SU-DHL-6 (cell line): ENCODE results near the gene IRGQ.

Experiments used
- H2AFZ ChIP-seq: fragments of 200-600 bp; sonication (generic); 2 replicates; pipeline ENCODE4 v1.6.1; 2014; ENCODE audit warnings: low read depth, mild to moderate bottlenecking, moderate library complexity, mixed read lengths, antibody characterized with exemption, low read length; ENCODE audit not compliant: severe bottlenecking
- H3F3A ChIP-seq: fragments of 200-600 bp; shearing (Covaris generic); 2 replicates; pipeline ENCODE4 v1.6.0; 2016; ENCODE audit warnings: antibody characterized with exemption, mild to moderate bottlenecking; ENCODE audit not compliant: insufficient read depth
- H3K27ac ChIP-seq: fragments of 200-600 bp; sonication (generic); 2 replicates; pipeline ENCODE4 v1.5.1; 2016; ENCODE audit warnings: low read depth, mild to moderate bottlenecking, low read length, moderate library complexity, mixed read lengths
- H3K27me3 ChIP-seq: fragments of 200-600 bp; sonication (generic), shearing (Covaris generic); 2 replicates; pipeline ENCODE4 v1.6.0; 2014; ENCODE audit warnings: mild to moderate bottlenecking, low read length
- H3K36me3 ChIP-seq: fragments of 200-600 bp; sonication (generic); 2 replicates; pipeline ENCODE4 v1.6.1; 2014; ENCODE audit warnings: mild to moderate bottlenecking, low read length, mixed read lengths
- H3K4me2 ChIP-seq: fragments of 300-600, 200-600 bp; shearing (Covaris generic), sonication (generic); 2 replicates; pipeline ENCODE4 v1.6.0; 2014; ENCODE audit warnings: low read length, low read depth, mild to moderate bottlenecking; ENCODE audit not compliant: poor library complexity, severe bottlenecking
- H3K4me3 ChIP-seq: fragments of 200-600 bp; sonication (generic); 2 replicates; pipeline ENCODE4 v1.5.1; 2014; ENCODE audit warnings: antibody characterized with exemption, low read length, mild to moderate bottlenecking, mixed read lengths; ENCODE audit not compliant: insufficient read depth, poor library complexity, severe bottlenecking
- H3K79me2 ChIP-seq: fragments of 200-600 bp; sonication (generic); 2 replicates; pipeline ENCODE4 v1.6.1; 2014; ENCODE audit warnings: mild to moderate bottlenecking, low read length, moderate library complexity; ENCODE audit not compliant: insufficient read depth
- H3K9ac ChIP-seq: fragments of 200-600 bp; sonication (generic); 2 replicates; pipeline ENCODE4 v1.7.0; 2014; ENCODE audit warnings: mild to moderate bottlenecking, low read length
- H3K9me2 ChIP-seq: fragments of 200-600 bp; sonication (generic); replicated peaks from 2 replicates; pipeline ENCODE4 v1.6.1; 2014; ENCODE audit warnings: low read length; ENCODE audit not compliant: insufficient read depth
- H3K9me3 ChIP-seq: fragments of 200-600 bp; sonication (generic); 2 replicates; pipeline ENCODE4 v1.6.1; 2014; ENCODE audit warnings: low read length, mixed read lengths; ENCODE audit not compliant: insufficient read depth
- H4K20me1 ChIP-seq: fragments of 200-600 bp; sonication (generic); 2 replicates; pipeline ENCODE4 v1.6.1; 2014; ENCODE audit warnings: low read depth, mild to moderate bottlenecking, antibody characterized with exemption, low read length, moderate library complexity, mixed read lengths
- CTCF ChIP-seq: fragments of 200-600 bp; sonication (generic); IDR thresholded peaks from one replicate; pipeline ENCODE4 v1.5.1; 2017; ENCODE audit warnings: antibody characterized with exemption, mild to moderate bottlenecking, low read length, moderate library complexity; ENCODE audit not compliant: insufficient read depth, poor library complexity, severe bottlenecking
- EZH2phosphoT487 ChIP-seq: fragments of 200-600 bp; sonication (generic), shearing (Covaris generic); conservative IDR thresholded peaks from 2 replicates; pipeline ENCODE4 v1.6.1; 2018; ENCODE audit warnings: mild to moderate bottlenecking, antibody characterized with exemption, low read length, moderate library complexity, mixed read lengths

Gene IRGQ

GRCh38 chr19:43622070-43622469 is 26.1 kb upstream of the IRGQ start:
- no peak overlapping the region for H3K4me2 ChIP-seq

GRCh38 chr19:43620061-43621001 is 24.4 kb upstream of the IRGQ start:
- Histone ChIP-seq H3K27ac (peak overlapping the region; percentile 48), H3F3A (peaks cover 23% of the 10 kb centered on the region), H3K79me2 (peaks cover 35% of the 10 kb centered on the region), H3K4me2 (peak overlapping the region; percentile 78), H3K4me3 (peak overlapping the region; percentile 65), H3K27me3 (no peaks in the 10 kb centered on the region), H3K9me2 (no peaks in the 10 kb centered on the region), H3K36me3 (no peaks in the 10 kb centered on the region), H2AFZ (peak overlapping the region; percentile 11), H3K9me3 (no peaks in the 10 kb centered on the region), H3K9ac (peak overlapping the region; percentile 75), H4K20me1 (no peaks in the 10 kb centered on the region)
- TF ChIP-seq EZH2phosphoT487: no peak
- TF ChIP-seq CTCF: no peak

More at GRCh38 chr19:43622070-43622469, 26.1 kb upstream of the IRGQ start:
- peaks cover 23% of the 10 kb centered on the region for H3F3A ChIP-seq
- TF ChIP-seq CTCF: no peak
- TF ChIP-seq EZH2phosphoT487: no peak
- no peak overlapping the region for H3K9ac ChIP-seq
- no peaks in the 10 kb centered on the region for H3K9me2 ChIP-seq
- no peaks in the 10 kb centered on the region for H3K36me3 ChIP-seq
- H3K9me3 ChIP-seq: no peaks in the 10 kb centered on the region
- H2AFZ ChIP-seq: no peak overlapping the region
- H3K4me3 ChIP-seq: no peak overlapping the region
- H4K20me1 ChIP-seq: no peaks in the 10 kb centered on the region
- peaks cover 18% of the 10 kb centered on the region for H3K79me2 ChIP-seq
- H3K27ac ChIP-seq: 0 out of 2 replicates have a peak overlapping the region, but pooled peaks have one; percentile 6
- H3K27me3 ChIP-seq: no peaks in the 10 kb centered on the region

GRCh38 chr19:43619262-43620060 is 23.5 kb upstream of the IRGQ start, which contains the start of gene ZNF428:
Gene ZNF428 (minus strand): TSS chr19:43619629. CDS start chr19:43614304, 5,325 bp downstream.
- Histone ChIP-seq H3K4me2 (peak within 1 kb of the TSS; percentile 78), H3K79me2 (peaks cover 37% of the 10 kb centered on the region)

More at GRCh38 chr19:43619262-43620060, 23.5 kb upstream of the IRGQ start, which contains the start of gene ZNF428:
- Histone ChIP-seq H4K20me1 (no peaks in the 10 kb centered on the region), H3K9me3 (no peaks in the 10 kb centered on the region), H3K36me3 (no peaks in the 10 kb centered on the region), H3F3A (peaks cover 21% of the 10 kb centered on the region), H3K9ac (peak within 1 kb of the TSS; percentile 75), H3K4me3 (peak within 1 kb of the TSS; percentile 65), H2AFZ (peak within 1 kb of the TSS; percentile 83), H3K27ac (peak within 1 kb of the TSS; percentile 69), H3K9me2 (no peaks in the 10 kb centered on the region), H3K27me3 (no peaks in the 10 kb centered on the region)
- TF ChIP-seq CTCF (no peak), EZH2phosphoT487 (no peak)
